DND-41 (cell line): ENCODE data around the gene PINLYP.

Experiments
- ATAC-seq: fragments of 200-7000 bp; cut with Tn5 transposase; 3 replicates; pipeline ENCODE4 v1.9.1; 2021; ENCODE audit warnings: low read depth; ENCODE audit not compliant: insufficient read depth
- DNase-seq: peaks from one replicate; pipeline ENCODE4 v3.0.0-alpha.2; 2020
- H2AFZ ChIP-seq: 2 replicates; pipeline ENCODE4 v1.6.0; 2012; ENCODE audit warnings: low read depth, low read length
- H3K27ac ChIP-seq: 2 replicates; pipeline ENCODE4 v1.5.1; 2012; ENCODE audit warnings: low read length, inconsistent platforms
- H3K27me3 ChIP-seq: fragments of 200-600 bp; sonication (generic); 2 replicates; pipeline ENCODE4 v1.6.0; 2012; ENCODE audit warnings: low read length, mild to moderate bottlenecking, inconsistent platforms; ENCODE audit not compliant: insufficient read depth, poor library complexity
- H3K36me3 ChIP-seq: 2 replicates; pipeline ENCODE4 v1.5.1; 2012; ENCODE audit warnings: low read length, inconsistent platforms; ENCODE audit not compliant: insufficient read depth
- H3K4me1 ChIP-seq: 2 replicates; pipeline ENCODE4 v1.5.1; 2012; ENCODE audit warnings: mild to moderate bottlenecking, low read length; ENCODE audit not compliant: insufficient read depth
- H3K4me2 ChIP-seq: 2 replicates; pipeline ENCODE4 v1.6.0; 2012; ENCODE audit warnings: mild to moderate bottlenecking, moderate library complexity, low read length, inconsistent platforms; ENCODE audit not compliant: insufficient read depth
- H3K4me3 ChIP-seq, 2 experiments: fragments of 200-600 bp in 1 of 2; shearing (Covaris generic) in 1 of 2; 2 replicates each; pipeline ENCODE4 v1.5.1; 2012 to 2016; ENCODE audit warnings: inconsistent platforms in 2 of 2, low read length in 2 of 2, mild to moderate bottlenecking in 2 of 2, low read depth in 1 of 2, moderate library complexity in 1 of 2
- H3K79me2 ChIP-seq: 2 replicates; pipeline ENCODE4 v1.6.0; 2012; ENCODE audit warnings: low read length, inconsistent platforms; ENCODE audit not compliant: insufficient read depth
- H3K9ac ChIP-seq: 2 replicates; pipeline ENCODE4 v1.6.0; 2012; ENCODE audit warnings: low read depth, mild to moderate bottlenecking, inconsistent platforms, low read length, moderate library complexity
- H3K9me3 ChIP-seq: 2 replicates; pipeline ENCODE4 v1.5.1; 2012; ENCODE audit warnings: low read length, moderate library complexity, mild to moderate bottlenecking, inconsistent platforms; ENCODE audit not compliant: insufficient read depth, severe bottlenecking
- H4K20me1 ChIP-seq: 2 replicates; pipeline ENCODE4 v1.6.0; 2012; ENCODE audit warnings: low read length; ENCODE audit not compliant: insufficient read depth
- CTCF ChIP-seq: IDR thresholded peaks from 2 replicates; pipeline ENCODE4 v1.5.1; 2012; ENCODE audit warnings: borderline replicate concordance, low read length, moderate library complexity, mild to moderate bottlenecking; ENCODE audit not compliant: poor library complexity, severe bottlenecking; ENCODE audit errors: extremely low read depth
- EZH2 ChIP-seq: IDR thresholded peaks from 3 replicates; pipeline ENCODE4 v1.6.1; 2012; ENCODE audit warnings: borderline replicate concordance, low read depth, mild to moderate bottlenecking, moderate library complexity, low read length, inconsistent platforms; ENCODE audit not compliant: severe bottlenecking

Gene PINLYP

GRCh38 chr19:43605875-43606568 is 30.4 kb downstream of the PINLYP start:
- TF ChIP-seq EZH2 (no peak), CTCF (no peak)
- H3K9ac ChIP-seq = no peak overlapping the region
- H3K27ac ChIP-seq = no peak overlapping the region
- H2AFZ ChIP-seq = no peak overlapping the region
- DNase-seq (no peak), ATAC-seq (no peak)
- H4K20me1 ChIP-seq = peaks cover 25% of the 10 kb centered on the region
- H3K4me1 ChIP-seq = no peaks in the 10 kb centered on the region
- no peak overlapping the region for H3K4me2 ChIP-seq
- peaks cover 24% of the 10 kb centered on the region for H3K79me2 ChIP-seq
- H3K9me3 ChIP-seq = no peaks in the 10 kb centered on the region
- no peaks in the 10 kb centered on the region for H3K27me3 ChIP-seq
- H3K4me3 ChIP-seq = no peak overlapping the region
- peaks cover 74% of the 10 kb centered on the region for H3K36me3 ChIP-seq

GRCh38 chr19:43606569-43607229 is 31.1 kb downstream of the PINLYP start:
- H3K4me2 ChIP-seq = no peak overlapping the region
- H3K4me1 ChIP-seq = no peaks in the 10 kb centered on the region

GRCh38 chr19:43607238-43608205 is 31.9 kb downstream of the PINLYP start:
- Histone ChIP-seq H3K27ac (no peak overlapping the region), H3K9me3 (no peaks in the 10 kb centered on the region), H3K4me2 (no peak overlapping the region), H3K27me3 (no peaks in the 10 kb centered on the region), H4K20me1 (peaks cover 39% of the 10 kb centered on the region), H3K4me3 (no peak overlapping the region), H3K36me3 (peaks cover 76% of the 10 kb centered on the region), H3K79me2 (peaks cover 39% of the 10 kb centered on the region), H3K4me1 (no peaks in the 10 kb centered on the region), H3K9ac (no peak overlapping the region), H2AFZ (no peak overlapping the region)
- DNase-seq (no peak), ATAC-seq (no peak)
- no peak for TF ChIP-seq CTCF
- no peak for TF ChIP-seq EZH2

More at GRCh38 chr19:43606569-43607229, 31.1 kb downstream of the PINLYP start:
- no peak for ATAC-seq
- H2AFZ ChIP-seq = no peak overlapping the region
- peaks cover 74% of the 10 kb centered on the region for H3K36me3 ChIP-seq
- TF ChIP-seq CTCF (no peak), EZH2 (no peak)
- DNase-seq = no peak
- no peak overlapping the region for H3K9ac ChIP-seq
- H3K9me3 ChIP-seq = no peaks in the 10 kb centered on the region
- no peaks in the 10 kb centered on the region for H3K27me3 ChIP-seq
- no peak overlapping the region for H3K27ac ChIP-seq
- H3K4me3 ChIP-seq = no peak overlapping the region
- H3K79me2 ChIP-seq = peaks cover 31% of the 10 kb centered on the region
- peaks cover 31% of the 10 kb centered on the region for H4K20me1 ChIP-seq
